CD1c-positive myeloid dendritic cell (primary cell): ENCODE data around the gene FBXO17.

Experiments
- DNase-seq: peaks from one replicate; pipeline ENCODE4 v3.0.0-alpha.2; 2016; ENCODE audit errors: extremely low spot score

The FBXO17 gene

DNA sequence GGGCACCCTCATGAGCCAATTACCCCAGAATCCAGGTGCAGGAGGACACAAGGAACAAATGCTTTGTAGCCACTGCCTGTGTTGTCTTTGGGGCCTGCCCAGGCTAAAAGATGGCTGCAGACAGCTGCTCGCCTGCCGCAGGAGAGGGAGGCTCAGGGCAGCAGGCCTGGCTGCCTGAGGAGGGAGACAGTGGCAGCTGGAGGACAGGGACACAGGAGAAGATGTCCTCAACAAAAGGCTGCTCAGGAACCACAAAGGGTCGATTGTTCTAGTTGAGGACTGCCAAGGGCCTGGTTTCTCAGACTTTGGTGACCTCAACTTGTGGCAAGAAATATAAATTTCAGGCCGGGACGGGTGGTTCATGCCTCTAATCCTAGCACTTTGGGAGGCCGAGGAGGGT lies 83.8 kb downstream of the FBXO17 start:
- DNase-seq = no peak
